HepG2 (cell line): ENCODE measurements around the gene LARP4.
"Not testable (repeated sequence)": the region's sequence is repeated elsewhere in the genome, so short reads cannot be mapped to it uniquely, and the experiment has no call there.

Source experiments
- RNF2 ChIP-seq: fragments of 450-650 bp; conservative IDR thresholded peaks from 2 replicates; pipeline ENCODE4 v1.6.1; 2016; ENCODE audit warnings: low read depth
- SMC3 ChIP-seq: IDR thresholded peaks from 2 replicates; pipeline ENCODE4 v1.6.1; 2011; ENCODE audit warnings: low read length, improper control_type of control experiment
- TF ChIP-seq, protein P1 (sequence below): sonication (generic); formaldehyde crosslinking; IDR thresholded peaks from 2 replicates; pipeline ENCODE4 v1.5.1; 2020; ENCODE audit warnings: mild to moderate bottlenecking, missing genetic modification reagents
- TF ChIP-seq, protein P2 (sequence below): sonication (generic); formaldehyde crosslinking; conservative IDR thresholded peaks from 2 replicates; pipeline ENCODE4 v1.4.0; 2020; ENCODE audit warnings: missing genetic modification reagents

DNA sequence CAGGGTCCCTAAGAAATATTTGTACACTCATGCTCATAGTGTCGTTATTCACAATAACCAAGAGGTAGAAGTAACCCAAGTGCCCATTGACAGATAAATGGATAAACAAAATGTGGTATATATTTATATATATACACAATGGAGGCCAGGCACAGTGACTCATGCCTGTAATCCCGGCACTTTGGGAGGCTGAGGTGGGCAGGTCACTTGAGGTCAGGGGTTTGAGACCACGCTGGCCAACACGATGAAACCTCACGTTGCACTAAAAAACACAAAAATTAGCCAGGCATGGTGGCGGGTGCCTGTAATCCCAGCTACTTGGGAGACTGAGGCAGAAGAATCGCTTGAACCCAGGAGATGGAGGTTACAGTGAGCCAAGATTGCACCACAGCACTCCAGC is 30.0 kb upstream of the LARP4 start:
- not testable (repeated sequence) for TF ChIP-seq RNF2, SMC3
- TF ChIP-seq, protein P1, sequence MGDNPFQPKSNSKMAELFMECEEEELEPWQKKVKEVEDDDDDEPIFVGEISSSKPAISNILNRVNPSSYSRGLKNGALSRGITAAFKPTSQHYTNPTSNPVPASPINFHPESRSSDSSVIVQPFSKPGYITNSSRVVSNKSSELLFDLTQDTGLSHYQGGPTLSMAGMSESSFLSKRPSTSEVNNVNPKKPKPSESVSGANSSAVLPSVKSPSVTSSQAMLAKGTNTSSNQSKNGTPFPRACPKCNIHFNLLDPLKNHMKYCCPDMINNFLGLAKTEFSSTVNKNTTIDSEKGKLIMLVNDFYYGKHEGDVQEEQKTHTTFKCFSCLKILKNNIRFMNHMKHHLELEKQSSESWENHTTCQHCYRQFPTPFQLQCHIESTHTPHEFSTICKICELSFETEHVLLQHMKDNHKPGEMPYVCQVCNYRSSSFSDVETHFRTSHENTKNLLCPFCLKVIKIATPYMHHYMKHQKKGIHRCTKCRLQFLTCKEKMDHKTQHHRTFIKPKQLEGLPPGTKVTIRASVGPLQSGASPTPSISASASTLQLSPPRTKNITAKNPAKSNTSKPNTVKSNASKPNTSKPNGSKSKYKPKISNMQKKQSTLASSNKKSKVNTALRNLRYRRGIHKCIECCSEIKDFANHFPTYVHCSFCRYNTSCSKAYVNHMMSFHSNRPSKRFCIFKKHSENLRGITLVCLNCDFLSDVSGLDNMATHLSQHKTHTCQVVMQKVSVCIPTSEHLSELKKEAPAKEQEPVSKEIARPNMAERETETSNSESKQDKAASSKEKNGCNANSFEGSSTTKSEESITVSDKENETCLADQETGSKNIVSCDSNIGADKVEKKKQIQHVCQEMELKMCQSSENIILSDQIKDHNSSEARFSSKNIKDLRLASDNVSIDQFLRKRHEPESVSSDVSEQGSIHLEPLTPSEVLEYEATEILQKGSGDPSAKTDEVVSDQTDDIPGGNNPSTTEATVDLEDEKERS (CRISPR knock-in tag), result not testable (repeated sequence)
- TF ChIP-seq, protein P2, sequence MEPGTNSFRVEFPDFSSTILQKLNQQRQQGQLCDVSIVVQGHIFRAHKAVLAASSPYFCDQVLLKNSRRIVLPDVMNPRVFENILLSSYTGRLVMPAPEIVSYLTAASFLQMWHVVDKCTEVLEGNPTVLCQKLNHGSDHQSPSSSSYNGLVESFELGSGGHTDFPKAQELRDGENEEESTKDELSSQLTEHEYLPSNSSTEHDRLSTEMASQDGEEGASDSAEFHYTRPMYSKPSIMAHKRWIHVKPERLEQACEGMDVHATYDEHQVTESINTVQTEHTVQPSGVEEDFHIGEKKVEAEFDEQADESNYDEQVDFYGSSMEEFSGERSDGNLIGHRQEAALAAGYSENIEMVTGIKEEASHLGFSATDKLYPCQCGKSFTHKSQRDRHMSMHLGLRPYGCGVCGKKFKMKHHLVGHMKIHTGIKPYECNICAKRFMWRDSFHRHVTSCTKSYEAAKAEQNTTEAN (CRISPR knock-in tag), result not testable (repeated sequence)
